ENCODE data around the gene BMPR1A. TPM values are rescaled to one million over a fixed set of nuclear protein-coding genes. Genes with fewer than 3 reads are reported as not detected.
A peak's percentile ranks its signal among the peaks of the same experiment; 100 is the strongest.

BMPR1A gene
- total RNA-seq, 1 donor from 2014 or later: 74.2 TPM

- Mint-ChIP-seq H3K4me3 (ENCODE audit: unreplicated experiment) (no peak overlapping the region), H3K36me3 (ENCODE audit: low read depth) (no peaks in the 10 kb centered on the region), H3K27ac (ENCODE audit: unreplicated experiment) (no peak overlapping the region), H3K9me3 (ENCODE audit: low read depth) (no peaks in the 10 kb centered on the region), H3K27me3 (ENCODE audit: low read depth) (peaks cover under 1% of the 10 kb centered on the region), H3K4me1 (ENCODE audit: low read depth) (peaks cover 18% of the 10 kb centered on the region)
- peak; percentile 21 for DNase-seq (ENCODE audit: low spot score)
- TF ChIP-seq CTCF (IDR thresholded peaks at IDR 0.05): no peak
These were observed 185.0 kb downstream of the BMPR1A start for GRCh38 chr10:86941426-86941825.

DNA sequence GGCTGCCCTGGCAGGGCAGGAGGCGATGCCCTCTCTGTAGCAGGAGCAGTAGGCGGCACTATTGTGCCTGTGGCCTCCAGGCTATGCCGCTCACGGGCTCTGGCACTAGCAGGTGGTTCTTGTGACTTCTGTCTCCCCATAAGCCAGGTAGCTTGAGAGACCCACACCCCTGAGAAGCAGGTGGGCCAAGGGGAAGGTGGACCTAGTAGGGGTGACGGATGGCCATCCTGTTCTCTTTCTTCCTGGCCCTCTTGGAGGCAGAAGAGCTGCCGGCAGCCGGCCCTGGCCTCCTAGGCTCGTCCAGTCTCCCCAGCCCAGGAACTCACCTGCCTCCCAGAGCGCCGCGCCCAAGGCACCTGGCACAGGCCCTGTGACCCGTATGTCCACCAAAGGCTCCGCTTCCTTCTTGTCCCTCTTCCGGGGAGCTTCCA is 185.6 kb downstream of the BMPR1A start:
- no peak overlapping the region for H3K27ac Mint-ChIP-seq (ENCODE audit: unreplicated experiment)
- H3K4me1 Mint-ChIP-seq (ENCODE audit: low read depth): peaks cover 12% of the 10 kb centered on the region
- no peaks in the 10 kb centered on the region for H3K9me3 Mint-ChIP-seq (ENCODE audit: low read depth)
- H3K36me3 Mint-ChIP-seq (ENCODE audit: low read depth): no peaks in the 10 kb centered on the region
- H3K4me3 Mint-ChIP-seq (ENCODE audit: unreplicated experiment): no peak overlapping the region
- DNase-seq (ENCODE audit: low spot score): peak; percentile 72
- peaks cover 6% of the 10 kb centered on the region for H3K27me3 Mint-ChIP-seq (ENCODE audit: low read depth)
- TF ChIP-seq CTCF (IDR thresholded peaks at IDR 0.05): no peak

DNA sequence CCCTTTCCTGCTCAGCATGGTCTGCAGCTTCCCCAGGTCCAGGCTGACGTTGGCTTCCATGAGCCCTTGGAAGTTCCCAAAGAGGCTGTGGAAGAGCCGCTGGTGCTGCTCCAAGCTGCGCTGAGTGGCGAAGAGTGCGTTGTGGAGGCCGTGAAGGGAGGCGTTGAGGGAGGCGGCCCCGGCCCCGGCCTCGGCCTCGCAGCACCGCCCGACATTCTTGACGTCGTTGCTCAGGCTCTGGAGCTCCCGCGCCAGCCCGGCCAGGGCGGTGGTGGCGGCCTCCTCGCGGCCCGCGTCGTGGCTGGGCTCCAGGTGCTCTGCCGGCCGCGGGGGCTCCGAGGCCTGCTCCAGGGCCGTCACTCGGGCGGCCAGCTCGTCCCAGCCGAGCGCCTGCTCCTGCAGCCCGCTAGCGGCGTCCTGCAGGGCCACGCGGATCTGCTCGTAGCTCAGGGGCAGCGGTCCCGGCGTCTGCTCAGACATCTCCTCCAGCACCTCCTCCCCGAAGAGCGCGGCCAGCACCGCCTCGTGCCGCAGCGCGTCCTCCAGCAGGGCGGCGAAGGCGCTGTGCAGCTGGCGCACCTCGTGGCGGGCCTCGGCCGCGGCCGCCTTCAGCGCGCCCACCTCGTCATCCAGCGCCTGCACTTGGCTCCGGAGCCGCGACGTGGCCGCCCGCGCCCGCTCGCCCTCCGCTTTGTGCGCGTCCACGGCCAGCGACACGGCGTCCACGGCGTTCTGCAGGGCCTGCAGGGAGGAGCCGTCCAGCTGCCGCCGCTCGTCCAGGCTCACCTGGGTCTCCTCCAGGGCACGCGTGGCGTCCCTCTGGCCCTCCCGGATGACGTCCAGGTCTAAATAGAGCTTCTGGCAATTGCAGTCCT is 186.3 kb downstream of the BMPR1A start:
- no peaks in the 10 kb centered on the region for H3K36me3 Mint-ChIP-seq (ENCODE audit: low read depth)
- no peak overlapping the region for H3K27ac Mint-ChIP-seq (ENCODE audit: unreplicated experiment)
- no peak for TF ChIP-seq CTCF (IDR thresholded peaks at IDR 0.05)
- DNase-seq (ENCODE audit: low spot score): peak; percentile 90
- peaks cover 7% of the 10 kb centered on the region for H3K27me3 Mint-ChIP-seq (ENCODE audit: low read depth)
- no peak overlapping the region for H3K4me3 Mint-ChIP-seq (ENCODE audit: unreplicated experiment)
- H3K9me3 Mint-ChIP-seq (ENCODE audit: low read depth): no peaks in the 10 kb centered on the region
- peaks cover 5% of the 10 kb centered on the region for H3K4me1 Mint-ChIP-seq (ENCODE audit: low read depth)

DNA sequence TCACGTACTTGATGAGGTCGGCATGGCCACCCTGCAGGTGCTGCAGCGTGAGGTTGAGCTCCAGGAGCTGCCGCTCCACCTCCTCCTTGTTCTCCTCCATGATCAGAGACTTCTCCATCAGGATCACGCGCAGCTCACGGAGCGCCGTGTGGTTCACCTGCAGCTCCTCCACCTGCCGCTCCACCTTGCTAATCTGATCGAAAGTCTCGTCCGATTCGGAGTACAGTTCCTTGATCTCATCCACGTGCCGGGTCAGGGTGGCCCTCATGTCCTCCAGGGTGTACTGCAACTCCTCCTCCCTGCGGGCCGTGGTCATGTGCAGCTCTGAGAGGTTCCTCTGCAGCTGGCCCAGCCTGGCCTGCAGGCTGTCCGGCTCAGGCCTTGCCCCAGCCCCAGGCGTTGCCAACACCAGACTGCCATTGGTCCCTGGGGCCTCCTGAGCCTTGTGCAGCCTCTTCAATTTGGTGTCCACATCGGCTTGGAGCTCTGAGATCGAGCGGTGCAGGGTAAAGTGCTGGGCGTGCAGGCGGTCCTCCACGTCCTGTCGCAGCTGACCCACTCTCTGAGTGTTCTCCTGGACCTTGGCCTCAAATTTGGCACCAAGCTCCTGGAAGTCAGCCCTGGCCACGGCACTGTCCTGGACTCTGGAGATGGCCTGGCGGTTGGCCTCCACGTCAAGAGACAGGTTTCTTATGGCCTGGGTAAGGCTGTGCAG is 187.1 kb downstream of the BMPR1A start:
- no peak for TF ChIP-seq CTCF (IDR thresholded peaks at IDR 0.05)
- Mint-ChIP-seq H3K27me3 (ENCODE audit: low read depth) (peaks cover 7% of the 10 kb centered on the region), H3K36me3 (ENCODE audit: low read depth) (no peaks in the 10 kb centered on the region), H3K27ac (ENCODE audit: unreplicated experiment) (no peak overlapping the region), H3K9me3 (ENCODE audit: low read depth) (no peaks in the 10 kb centered on the region), H3K4me1 (ENCODE audit: low read depth) (peaks cover 5% of the 10 kb centered on the region), H3K4me3 (ENCODE audit: unreplicated experiment) (no peak overlapping the region)
- peak; percentile 80 for DNase-seq (ENCODE audit: low spot score)

- no peak overlapping the region for H3K27ac Mint-ChIP-seq (ENCODE audit: unreplicated experiment)
- H3K9me3 Mint-ChIP-seq (ENCODE audit: low read depth): no peaks in the 10 kb centered on the region
- no peak overlapping the region for H3K4me3 Mint-ChIP-seq (ENCODE audit: unreplicated experiment)
- TF ChIP-seq CTCF (IDR thresholded peaks at IDR 0.05): no peak
- peaks cover 7% of the 10 kb centered on the region for H3K27me3 Mint-ChIP-seq (ENCODE audit: low read depth)
- H3K4me1 Mint-ChIP-seq (ENCODE audit: low read depth): peaks cover 5% of the 10 kb centered on the region
- H3K36me3 Mint-ChIP-seq (ENCODE audit: low read depth): no peaks in the 10 kb centered on the region
- DNase-seq (ENCODE audit: low spot score): peak; percentile 55
These were observed 187.6 kb downstream of the BMPR1A start for GRCh38 chr10:86944031-86944419.

Data from chondrocyte (in vitro differentiated cells).